ENCODE measurements around the gene MELTF.

GRCh38 chr3:196990601-196991007 is 39.0 kb downstream of the MELTF start:
- TF ChIP-seq PATZ1 (CRISPR knock-in tag; IDR thresholded peaks at IDR 0.05; ENCODE audit: borderline replicate concordance): no peak
- no peak for TF ChIP-seq ARNTL (CRISPR knock-in tag; IDR thresholded peaks at IDR 0.05; ENCODE audit: borderline replicate concordance, low read depth)
- no peak for TF ChIP-seq TCF4 (CRISPR knock-in tag; IDR thresholded peaks at IDR 0.05; ENCODE audit: borderline replicate concordance)
- TF ChIP-seq BACH2 (CRISPR knock-in tag; IDR thresholded peaks at IDR 0.05; ENCODE audit: borderline replicate concordance): no peak
- TF ChIP-seq RARB (CRISPR knock-in tag; IDR thresholded peaks at IDR 0.05): no peak
- TF ChIP-seq TOX (CRISPR knock-in tag; IDR thresholded peaks at IDR 0.05; ENCODE audit: borderline replicate concordance): no peak
- TF ChIP-seq CREB5 (CRISPR knock-in tag; IDR thresholded peaks at IDR 0.05; ENCODE audit: low read depth): no peak
- no peak for TF ChIP-seq ISL1 (CRISPR knock-in tag; IDR thresholded peaks at IDR 0.05)
- TF ChIP-seq TSHZ2 (CRISPR knock-in tag; IDR thresholded peaks at IDR 0.05): no peak
